HG03457 (cell line): ENCODE data around the gene GSTT2.

Experiments used
- ATAC-seq: cut with Tn5 transposase; IDR thresholded peaks from one replicate; pipeline ENCODE4 v1.9.1; 2021; ENCODE audit warnings: moderate number of reproducible peaks; ENCODE audit not compliant: unreplicated experiment

The GSTT2 gene

GRCh38 chr22:24008381-24009226 lies 28.7 kb downstream of the GSTT2 start:
- no peak for ATAC-seq

GRCh38 chr22:24009227-24010017 lies 29.5 kb downstream of the GSTT2 start:
- no peak for ATAC-seq

- no peak for ATAC-seq
Measured at GRCh38 chr22:24010018-24010391, 30.1 kb downstream of the GSTT2 start.

GRCh38 chr22:24011735-24012068 lies 31.8 kb downstream of the GSTT2 start:
- ATAC-seq = no peak

- no peak for ATAC-seq
Measured at GRCh38 chr22:24016156-24016555, 36.2 kb downstream of the GSTT2 start.

GRCh38 chr22:24021304-24021703 lies 41.4 kb downstream of the GSTT2 start:
- ATAC-seq = no peak

- no peak for ATAC-seq
Measured at GRCh38 chr22:24023204-24023789, 43.4 kb downstream of the GSTT2 start.

GRCh38 chr22:24024354-24024753 lies 44.4 kb downstream of the GSTT2 start:
- no peak for ATAC-seq

- no peak for ATAC-seq
Measured at GRCh38 chr22:24025475-24025874, 45.5 kb downstream of the GSTT2 start.

- ATAC-seq = no peak
Measured at GRCh38 chr22:24026056-24026455, 46.1 kb downstream of the GSTT2 start.

- ATAC-seq = no peak
Measured at GRCh38 chr22:24026733-24027132, 46.8 kb downstream of the GSTT2 start.

- ATAC-seq = no peak
Measured at GRCh38 chr22:24027389-24027975, 47.5 kb downstream of the GSTT2 start.

- ATAC-seq = no peak
Measured at GRCh38 chr22:24027991-24028390, 48.1 kb downstream of the GSTT2 start.

GRCh38 chr22:24028533-24028932 lies 48.6 kb downstream of the GSTT2 start:
- ATAC-seq = no peak

- no peak for ATAC-seq
Measured at GRCh38 chr22:24029304-24029703, 49.4 kb downstream of the GSTT2 start.

- no peak for ATAC-seq
Measured at GRCh38 chr22:24030186-24030702, 50.3 kb downstream of the GSTT2 start.
